HG03196 (cell line): ENCODE data around the gene APLF.
"Not testable (repeated sequence)": the region's sequence is repeated elsewhere in the genome, so short reads cannot be mapped to it uniquely, and the experiment has no call there.

ENCODE experiments used
- ATAC-seq: cut with Tn5 transposase; IDR thresholded peaks from one replicate; pipeline ENCODE4 v1.9.1; 2021; ENCODE audit not compliant: unreplicated experiment

Gene APLF

DNA sequence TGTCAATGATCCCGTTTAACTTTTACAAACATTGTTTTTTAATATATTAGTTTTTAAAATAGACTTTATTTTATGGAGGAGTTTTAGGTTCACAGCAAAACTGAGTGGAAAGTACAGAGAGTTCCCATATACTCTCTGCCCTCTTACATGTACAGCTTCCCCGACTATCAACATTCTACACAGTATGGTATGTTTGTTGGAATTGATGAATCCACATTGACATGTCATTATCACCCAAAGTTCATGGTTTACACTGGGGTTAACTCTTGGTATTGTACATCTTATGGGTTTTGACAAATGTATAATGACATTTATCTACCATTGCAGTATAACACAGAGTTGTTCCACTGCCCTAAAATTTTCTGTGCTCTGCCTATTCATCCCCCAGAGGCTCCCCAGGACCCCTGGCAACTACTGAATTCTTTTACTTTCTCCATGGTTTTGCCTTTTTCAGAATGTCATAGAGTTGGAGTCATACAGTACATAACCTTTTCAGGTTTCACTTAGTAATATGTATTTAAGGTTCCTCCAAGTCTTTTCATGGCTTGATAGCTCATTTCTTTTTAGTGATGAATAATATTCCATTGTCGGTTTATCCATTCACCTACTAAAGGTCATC, 5.5 kb downstream of the APLF start:
- no peak for ATAC-seq

- no peak for ATAC-seq
These were observed 7.7 kb downstream of the APLF start for GRCh38 chr2:68475110-68475509.

DNA sequence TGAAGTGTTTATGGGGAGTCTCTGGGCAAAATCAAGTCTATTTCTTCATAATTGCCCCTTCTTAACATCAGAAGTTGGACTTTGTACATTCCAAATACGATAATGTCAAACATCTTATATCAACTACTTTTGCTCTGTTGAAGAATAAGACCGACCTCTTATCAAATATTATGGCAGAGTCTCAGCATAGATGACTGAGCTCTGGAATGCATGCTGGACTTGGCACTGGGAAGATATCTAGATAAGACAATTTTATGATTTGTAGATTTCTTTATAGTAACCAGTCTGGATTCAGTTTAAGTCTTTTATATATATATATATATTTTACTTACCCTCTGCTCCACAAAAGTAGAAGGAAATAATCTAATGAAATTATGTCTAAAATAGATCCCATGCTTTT, 8.2 kb downstream of the APLF start:
- ATAC-seq: no peak

- ATAC-seq: no peak
These were observed 9.1 kb downstream of the APLF start for GRCh38 chr2:68476454-68476853.

- no peak for ATAC-seq
These were observed 11.3 kb downstream of the APLF start for GRCh38 chr2:68478688-68479087.

- ATAC-seq: no peak
These were observed 15.0 kb downstream of the APLF start for GRCh38 chr2:68482296-68482820.

DNA sequence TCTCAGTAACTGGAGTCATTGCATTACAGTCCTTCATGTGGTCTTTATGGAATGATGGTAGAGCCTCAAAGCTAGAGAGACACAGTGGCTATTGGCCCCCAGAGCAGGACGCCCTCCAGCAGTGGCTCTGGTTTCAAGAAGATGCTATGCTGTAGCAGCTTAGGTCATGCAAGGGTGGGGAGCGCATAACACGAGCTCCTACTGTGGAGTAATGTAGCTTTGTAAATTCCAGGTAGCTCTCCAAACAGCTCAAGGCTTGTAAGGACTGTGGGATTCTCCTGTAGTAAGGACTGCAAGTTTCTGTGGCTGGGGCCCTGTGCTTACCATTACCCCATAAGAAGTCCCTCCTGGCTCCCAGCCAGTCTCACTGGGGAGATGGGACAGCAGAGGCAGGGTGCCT, 15.6 kb downstream of the APLF start:
- no peak for ATAC-seq

DNA sequence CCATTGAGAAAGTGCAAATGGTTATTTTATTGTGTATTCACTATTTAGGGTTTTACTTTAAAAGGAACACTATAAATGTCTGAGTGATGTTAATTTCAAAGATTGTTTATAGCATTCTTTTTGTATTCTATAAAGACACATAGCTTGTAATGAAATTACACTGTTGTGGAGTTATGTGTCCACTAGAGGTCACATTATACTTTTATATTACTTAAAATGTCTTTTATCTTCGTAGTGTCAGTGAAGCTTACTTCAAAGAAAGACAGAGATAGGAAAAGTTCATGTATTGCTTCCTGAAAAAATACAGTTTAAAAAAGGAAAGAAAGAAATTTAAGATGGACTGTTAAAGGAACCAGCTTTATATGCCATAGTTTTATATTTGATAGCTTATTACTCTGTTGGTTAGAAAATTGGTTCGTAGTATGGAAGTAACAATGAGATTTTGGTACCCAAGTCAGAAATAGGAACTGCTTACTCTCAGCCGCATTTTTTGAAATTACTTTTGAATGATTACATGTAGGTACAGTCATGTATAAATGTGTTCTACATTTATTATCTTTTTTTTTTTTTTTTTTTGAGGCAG, 20.5 kb downstream of the APLF start:
- no peak for ATAC-seq

DNA sequence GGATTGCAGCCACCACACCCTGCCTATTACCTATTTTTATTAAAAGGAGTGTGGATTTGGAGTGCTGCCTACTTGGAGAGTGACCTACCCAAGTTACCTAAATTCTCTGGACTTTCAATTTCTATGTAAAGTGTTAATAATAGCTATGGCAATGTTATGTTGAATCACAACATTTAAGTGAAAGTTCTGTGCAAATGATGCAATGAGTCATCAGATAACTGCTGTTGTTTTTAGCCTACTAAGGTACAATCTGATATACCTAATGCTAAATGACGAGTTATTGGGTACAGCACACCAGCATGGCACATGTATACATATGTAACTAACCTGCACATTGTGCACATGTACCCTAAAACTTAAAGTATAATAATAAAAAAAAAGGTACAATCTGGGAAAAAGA, 21.2 kb downstream of the APLF start:
- ATAC-seq: not testable (repeated sequence)

DNA sequence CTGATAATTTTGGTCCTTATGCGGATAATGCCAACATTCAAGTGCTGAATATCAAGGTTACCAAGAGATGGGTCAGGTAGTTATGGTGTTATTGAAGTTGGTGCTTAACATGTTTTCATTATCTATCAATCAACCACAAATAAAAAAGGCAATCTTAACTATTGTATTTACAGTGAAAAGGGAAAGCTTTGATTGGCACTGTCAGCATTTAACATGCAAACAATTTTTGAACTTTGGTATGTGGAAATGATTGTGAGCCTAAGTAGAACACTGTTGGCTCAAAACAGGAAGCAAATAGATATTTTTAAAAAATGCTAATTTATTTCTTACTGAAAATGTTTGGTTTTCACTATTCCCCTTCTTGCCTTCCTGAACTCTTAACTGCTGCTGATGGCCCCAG, 21.9 kb downstream of the APLF start:
- ATAC-seq: no peak

DNA sequence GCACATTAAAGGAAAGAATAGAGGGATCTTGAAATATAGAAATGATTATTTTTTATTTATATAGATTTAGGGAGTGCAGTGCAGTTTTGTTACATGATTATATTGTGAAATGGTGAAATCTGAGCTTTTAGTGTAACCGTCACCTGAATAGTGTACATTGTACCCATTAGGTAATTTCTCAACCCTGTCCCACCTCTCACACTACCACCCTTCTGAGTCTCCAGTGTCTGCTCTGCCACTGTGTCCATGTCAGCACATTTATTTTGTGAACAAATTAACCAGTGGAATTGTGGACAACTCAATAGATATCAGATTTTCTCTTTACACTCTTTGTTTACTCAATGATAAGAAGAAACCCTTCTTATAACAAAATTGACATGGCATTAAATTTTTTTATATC, 24.2 kb downstream of the APLF start:
- no peak for ATAC-seq

DNA sequence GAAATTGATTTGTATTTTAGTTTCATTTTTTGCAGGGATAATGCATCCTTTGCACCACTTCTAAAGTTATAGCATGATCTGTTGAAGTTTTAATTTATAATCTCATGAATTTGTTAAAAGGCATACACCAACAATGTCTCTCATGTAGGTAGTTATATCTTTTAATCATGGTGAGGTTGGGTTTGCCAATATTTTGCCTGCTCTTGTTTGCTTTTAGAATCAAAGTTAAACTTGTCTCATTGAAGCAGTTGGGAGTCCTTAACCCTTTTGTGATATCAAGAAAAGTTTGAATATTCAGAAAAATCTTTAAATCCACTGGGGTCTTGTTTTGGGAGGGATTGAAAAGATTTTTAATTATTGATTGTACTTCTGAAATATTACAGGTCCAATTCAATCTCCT, 31.7 kb downstream of the APLF start:
- no peak for ATAC-seq

DNA sequence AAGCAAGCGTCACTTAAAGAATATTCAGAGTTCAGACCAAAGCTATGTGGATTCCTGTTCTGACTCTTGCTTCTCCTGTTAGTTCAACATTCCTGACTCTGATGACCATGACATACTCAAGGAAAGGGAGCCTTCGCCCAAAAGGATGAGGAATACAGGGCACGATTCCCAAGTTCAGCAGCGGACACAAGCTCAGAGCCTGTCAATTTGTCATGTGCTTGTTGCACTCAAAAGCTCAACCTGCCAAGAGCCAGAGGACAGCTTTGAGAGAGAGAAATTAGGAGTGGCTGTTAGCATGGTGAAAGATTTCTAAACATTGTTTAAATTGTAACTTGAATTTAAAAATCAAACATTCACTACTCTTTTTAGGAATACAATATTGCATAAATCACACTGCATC, 33.3 kb downstream of the APLF start:
- ATAC-seq: no peak

DNA sequence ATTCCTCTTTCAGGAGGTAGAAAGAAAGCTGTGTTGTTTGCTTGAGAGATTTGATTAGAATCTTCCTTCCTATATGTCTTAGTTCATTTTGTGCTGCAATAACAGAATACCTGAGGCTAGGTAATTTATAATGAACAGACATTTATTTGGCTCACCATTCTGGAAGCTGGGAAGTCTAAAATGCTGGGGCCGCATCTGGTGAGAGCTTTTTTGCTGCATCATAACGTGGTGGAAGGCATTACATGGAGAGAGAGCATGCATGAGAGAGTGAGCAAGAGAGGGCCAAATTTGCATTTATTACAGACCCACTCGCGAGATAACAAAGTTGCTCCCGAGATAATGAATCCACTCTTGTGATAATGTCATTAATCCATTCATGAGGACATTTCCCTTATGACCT, 34.4 kb downstream of the APLF start:
- ATAC-seq: no peak

- ATAC-seq: no peak
These were observed 38.3 kb downstream of the APLF start for GRCh38 chr2:68505603-68506159.

DNA sequence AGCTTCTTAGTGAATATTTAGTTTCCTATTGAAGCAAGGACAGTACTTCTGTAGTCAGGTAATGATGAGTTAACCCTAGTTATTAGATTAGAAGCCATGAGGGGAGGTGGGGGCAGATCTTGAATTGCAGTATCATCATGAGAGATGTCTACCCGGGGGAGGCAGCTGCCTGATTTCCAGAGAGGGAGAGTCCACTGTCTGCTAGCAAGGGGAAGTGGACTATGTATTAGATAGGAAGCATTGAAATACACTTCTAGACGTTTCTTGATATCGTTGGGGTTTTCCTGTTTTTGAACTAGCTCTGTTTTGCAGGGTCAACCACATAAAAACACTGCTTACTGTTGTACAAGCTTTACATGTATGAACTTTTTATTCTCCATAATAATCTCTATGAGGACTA, 38.8 kb downstream of the APLF start:
- no peak for ATAC-seq

GRCh38 chr2:68512326-68512725, 44.9 kb downstream of the APLF start:
- no peak for ATAC-seq

DNA sequence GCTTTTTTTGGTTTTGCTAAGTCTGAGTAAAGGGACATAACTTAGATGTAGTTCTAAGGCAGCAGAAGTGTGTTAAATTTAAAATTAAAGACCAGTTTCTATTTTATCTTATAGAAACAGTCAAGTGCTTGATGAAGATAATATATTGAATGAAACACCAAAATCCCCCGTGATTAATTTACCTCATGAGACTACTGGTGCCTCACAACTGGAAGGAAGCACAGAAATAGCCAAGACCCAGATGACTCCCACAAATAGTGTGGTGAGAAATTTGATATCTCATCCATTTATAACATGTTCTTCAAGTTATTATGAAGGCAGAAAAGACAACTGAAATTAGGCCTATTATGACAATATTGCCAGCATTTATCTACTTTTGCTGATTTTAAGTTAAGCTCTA, 45.6 kb downstream of the APLF start:
- no peak for ATAC-seq

GRCh38 chr2:68514316-68514929, 47.0 kb downstream of the APLF start:
- ATAC-seq: no peak

GRCh38 chr2:68516051-68516955, 48.9 kb downstream of the APLF start:
- ATAC-seq: no peak

- ATAC-seq: no peak
These were observed 51.9 kb downstream of the APLF start for GRCh38 chr2:68519236-68519635.
